ENCODE data around the gene CCDC13. TPM values are rescaled to one million over a fixed set of nuclear protein-coding genes. Genes with fewer than 3 reads are reported as not detected.

Gene CCDC13
- total RNA-seq, 1 experiment from 2014 or later: 2.3 TPM

GRCh38 chr3:42736531-42736930 lies 36.5 kb downstream of the CCDC13 start (continued):
- TF ChIP-seq SP1 (IDR thresholded peaks at IDR 0.05; ENCODE audit: low read depth) (no peak), CEBPB (IDR thresholded peaks at IDR 0.05; ENCODE audit: low read depth) (no peak)

DNA sequence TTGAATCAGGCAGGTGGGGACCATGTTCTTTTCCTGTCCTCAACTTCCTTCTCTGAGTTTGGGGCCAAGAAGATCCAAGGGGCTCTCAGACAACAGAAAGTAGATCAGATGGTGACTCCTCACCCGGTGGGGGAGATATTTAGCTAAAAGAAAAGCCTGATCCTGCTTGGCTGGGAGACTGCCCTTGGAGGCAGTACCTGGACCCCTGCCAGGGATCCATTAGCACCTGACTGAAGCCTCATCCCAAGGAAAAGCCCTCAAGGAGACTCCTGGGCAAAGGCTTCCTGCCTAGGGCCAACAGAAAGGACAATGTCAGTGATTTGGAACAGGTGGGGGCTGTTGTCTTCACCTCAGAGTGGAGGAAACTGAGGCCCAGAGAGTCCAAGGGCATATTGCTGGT lies 37.0 kb downstream of the CCDC13 start:
- no peak overlapping the region for H3K27ac ChIP-seq (ENCODE audit: low read depth, low read length)
- no peak overlapping the region for H3K4me3 ChIP-seq (replicated peaks in 1 of 2; ENCODE audit: low read depth in 1 of 2, low read length in 2 of 2)
- no peaks in the 10 kb centered on the region for H3K9me2 ChIP-seq (ENCODE audit: insufficient read depth)
- H2AFZ ChIP-seq (ENCODE audit: low read depth, low read length, poor library complexity, severe bottlenecking): no peak overlapping the region
- no TSS peak for BruUV-seq (replicated peaks)
- H3K9ac ChIP-seq (ENCODE audit: low read length): no peak overlapping the region
- H3K27me3 ChIP-seq (ENCODE audit: insufficient read depth, low read length): no peaks in the 10 kb centered on the region
- H3K9me3 ChIP-seq (ENCODE audit: control insufficient read depth in 1 of 2, insufficient read depth in 1 of 2, low read depth in 1 of 2, low read length in 2 of 2): no peaks in the 10 kb centered on the region
- no peak for ATAC-seq
- no peaks in the 10 kb centered on the region for H4K20me1 ChIP-seq (ENCODE audit: insufficient read depth)
- no peak overlapping the region for H3K4me2 ChIP-seq (ENCODE audit: low read length)
- ChIA-PET RAD21 (ENCODE audit: low non-redundant PET in 1 of 2, low total read pairs in 2 of 2, uncharacterized antibody in 2 of 2, unreplicated experiment in 2 of 2) (no interaction called here), POLR2A (no interaction called here), CTCF (interaction anchor here (1.2 kb wide), 1 partner anchor 9 kb away, joined by 5 read pairs; no protein-coding TSS in a partner anchor)
- H3K79me2 ChIP-seq (ENCODE audit: insufficient read depth, low read length): no peaks in the 10 kb centered on the region
- H3K36me3 ChIP-seq (ENCODE audit: control insufficient read depth in 1 of 2, insufficient read depth in 2 of 2, low read length in 2 of 2): no peaks in the 10 kb centered on the region
- intact Hi-C loops (cut with micrococcal nuclease): no loop called here
- TF ChIP-seq SIN3A (IDR thresholded peaks at IDR 0.05; ENCODE audit: low read depth) (no peak), SRF (IDR thresholded peaks at IDR 0.05; ENCODE audit: low read depth) (no peak), SP1 (IDR thresholded peaks at IDR 0.05; ENCODE audit: low read depth) (no peak), ZNF274 (IDR thresholded peaks at IDR 0.05; ENCODE audit: low read depth, low read length) (no peak), POLR2AphosphoS5 (IDR thresholded peaks at IDR 0.05; ENCODE audit: low read depth, low read length) (no peak), MAX (IDR thresholded peaks at IDR 0.05) (no peak), EZH2phosphoT487 (IDR thresholded peaks at IDR 0.05; ENCODE audit: borderline replicate concordance) (no peak), CEBPB (IDR thresholded peaks at IDR 0.05; ENCODE audit: low read depth) (no peak), YY1 (IDR thresholded peaks at IDR 0.05; ENCODE audit: extremely low read depth, insufficient replicate concordance, low read depth, low read length) (no peak), FOSL1 (IDR thresholded peaks at IDR 0.05; ENCODE audit: low read depth) (no peak), TCF7L2 (IDR thresholded peaks at IDR 0.05; ENCODE audit: borderline replicate concordance, extremely low read depth, insufficient read depth, insufficient read length) (no peak), CBX3 (IDR thresholded peaks at IDR 0.05; ENCODE audit: low read depth) (no peak), POLR2A (IDR thresholded peaks at IDR 0.05; ENCODE audit: borderline replicate concordance, extremely low read depth, insufficient read depth, insufficient read length) (no peak)
- TF ChIP-seq, protein P1, sequence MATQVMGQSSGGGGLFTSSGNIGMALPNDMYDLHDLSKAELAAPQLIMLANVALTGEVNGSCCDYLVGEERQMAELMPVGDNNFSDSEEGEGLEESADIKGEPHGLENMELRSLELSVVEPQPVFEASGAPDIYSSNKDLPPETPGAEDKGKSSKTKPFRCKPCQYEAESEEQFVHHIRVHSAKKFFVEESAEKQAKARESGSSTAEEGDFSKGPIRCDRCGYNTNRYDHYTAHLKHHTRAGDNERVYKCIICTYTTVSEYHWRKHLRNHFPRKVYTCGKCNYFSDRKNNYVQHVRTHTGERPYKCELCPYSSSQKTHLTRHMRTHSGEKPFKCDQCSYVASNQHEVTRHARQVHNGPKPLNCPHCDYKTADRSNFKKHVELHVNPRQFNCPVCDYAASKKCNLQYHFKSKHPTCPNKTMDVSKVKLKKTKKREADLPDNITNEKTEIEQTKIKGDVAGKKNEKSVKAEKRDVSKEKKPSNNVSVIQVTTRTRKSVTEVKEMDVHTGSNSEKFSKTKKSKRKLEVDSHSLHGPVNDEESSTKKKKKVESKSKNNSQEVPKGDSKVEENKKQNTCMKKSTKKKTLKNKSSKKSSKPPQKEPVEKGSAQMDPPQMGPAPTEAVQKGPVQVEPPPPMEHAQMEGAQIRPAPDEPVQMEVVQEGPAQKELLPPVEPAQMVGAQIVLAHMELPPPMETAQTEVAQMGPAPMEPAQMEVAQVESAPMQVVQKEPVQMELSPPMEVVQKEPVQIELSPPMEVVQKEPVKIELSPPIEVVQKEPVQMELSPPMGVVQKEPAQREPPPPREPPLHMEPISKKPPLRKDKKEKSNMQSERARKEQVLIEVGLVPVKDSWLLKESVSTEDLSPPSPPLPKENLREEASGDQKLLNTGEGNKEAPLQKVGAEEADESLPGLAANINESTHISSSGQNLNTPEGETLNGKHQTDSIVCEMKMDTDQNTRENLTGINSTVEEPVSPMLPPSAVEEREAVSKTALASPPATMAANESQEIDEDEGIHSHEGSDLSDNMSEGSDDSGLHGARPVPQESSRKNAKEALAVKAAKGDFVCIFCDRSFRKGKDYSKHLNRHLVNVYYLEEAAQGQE (IDR thresholded peaks at IDR 0.05; ENCODE audit: low read depth): no peak
- DNase-seq (ENCODE audit: low read depth, low spot score): no peak
- H3K4me1 ChIP-seq (ENCODE audit: control insufficient read depth in 1 of 2, insufficient read depth in 2 of 2, low read length in 2 of 2): no peaks in the 10 kb centered on the region

Data from HCT116 (cell line).